Gastroesophageal sphincter (tissue), 3 donors: ENCODE results near the gene SLIT3.

Experiments used
- EP300 ChIP-seq: sonication (generic); formaldehyde crosslinking; IDR thresholded peaks from one replicate; pipeline ENCODE4 v1.6.1; 2017; ENCODE audit warnings: antibody characterized with exemption, mild to moderate bottlenecking
- POLR2A ChIP-seq, 2 donors: fragments of 450-650 bp; IDR thresholded peaks; one replicate each; pipeline ENCODE4 v1.6.1; 2017; ENCODE audit warnings: antibody characterized with exemption in 2 of 2, mild to moderate bottlenecking in 2 of 2, moderate library complexity in 1 of 2
- POLR2AphosphoS5 ChIP-seq: sonication (generic); formaldehyde crosslinking; IDR thresholded peaks from one replicate; pipeline ENCODE4 v1.6.1; 2017; ENCODE audit warnings: antibody characterized with exemption
- TF ChIP-seq, protein P1 (sequence below), 4 experiments: fragments of 200-600 bp in 2 of 4; fragments of 450-650 bp in 2 of 4; sonication (generic) in 1 of 4; IDR thresholded peaks; one replicate each; pipeline ENCODE4 v1.5.1; 2017 to 2019; ENCODE audit warnings: antibody characterized with exemption in 4 of 4, mild to moderate bottlenecking in 2 of 4, moderate library complexity in 2 of 4

DNA sequence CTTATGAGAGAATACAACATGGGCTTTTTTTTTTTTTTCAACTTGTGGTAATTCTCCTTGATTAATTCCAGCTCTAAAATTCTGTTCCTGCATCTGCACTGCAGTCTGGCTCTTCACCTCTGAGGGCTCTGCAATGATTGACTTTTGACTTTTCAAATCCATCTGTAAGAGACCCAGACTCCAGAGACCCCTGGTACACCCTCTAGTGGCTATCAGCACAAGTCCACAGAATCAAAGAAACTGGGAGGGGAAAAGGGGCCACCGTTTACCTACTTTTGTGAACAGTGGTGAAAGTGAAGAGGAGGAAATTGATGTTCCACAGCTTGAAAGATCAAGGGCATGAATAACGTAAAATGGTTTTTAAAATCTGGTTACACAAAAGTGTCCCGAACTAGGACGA, 151.6 kb downstream of the SLIT3 start:
- TF ChIP-seq, protein P1, sequence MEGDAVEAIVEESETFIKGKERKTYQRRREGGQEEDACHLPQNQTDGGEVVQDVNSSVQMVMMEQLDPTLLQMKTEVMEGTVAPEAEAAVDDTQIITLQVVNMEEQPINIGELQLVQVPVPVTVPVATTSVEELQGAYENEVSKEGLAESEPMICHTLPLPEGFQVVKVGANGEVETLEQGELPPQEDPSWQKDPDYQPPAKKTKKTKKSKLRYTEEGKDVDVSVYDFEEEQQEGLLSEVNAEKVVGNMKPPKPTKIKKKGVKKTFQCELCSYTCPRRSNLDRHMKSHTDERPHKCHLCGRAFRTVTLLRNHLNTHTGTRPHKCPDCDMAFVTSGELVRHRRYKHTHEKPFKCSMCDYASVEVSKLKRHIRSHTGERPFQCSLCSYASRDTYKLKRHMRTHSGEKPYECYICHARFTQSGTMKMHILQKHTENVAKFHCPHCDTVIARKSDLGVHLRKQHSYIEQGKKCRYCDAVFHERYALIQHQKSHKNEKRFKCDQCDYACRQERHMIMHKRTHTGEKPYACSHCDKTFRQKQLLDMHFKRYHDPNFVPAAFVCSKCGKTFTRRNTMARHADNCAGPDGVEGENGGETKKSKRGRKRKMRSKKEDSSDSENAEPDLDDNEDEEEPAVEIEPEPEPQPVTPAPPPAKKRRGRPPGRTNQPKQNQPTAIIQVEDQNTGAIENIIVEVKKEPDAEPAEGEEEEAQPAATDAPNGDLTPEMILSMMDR (IDR thresholded peaks at IDR 0.05) = peak in 1 of 4 experiments; percentile 16
- TF ChIP-seq POLR2A (IDR thresholded peaks at IDR 0.05) = no peak
- TF ChIP-seq EP300 = no peak
- no peak for TF ChIP-seq POLR2AphosphoS5
